Hepatocyte (in vitro differentiated cells): ENCODE data around the gene ST6GAL2. TPM values are rescaled to one million over a fixed set of nuclear protein-coding genes. Genes with fewer than 3 reads are reported as not detected.

Source experiments
- DNase-seq: peaks from one replicate; pipeline ENCODE4 v3.0.0-alpha.2; 2016; ENCODE audit warnings: low spot score
- H2AFZ ChIP-seq: fragments of 200-600 bp; sonication (generic); 2 replicates; pipeline ENCODE4 v1.6.0; 2016; ENCODE audit warnings: antibody characterized with exemption, mild to moderate bottlenecking
- H3K27ac ChIP-seq: fragments of 200-600 bp; sonication (generic); 2 replicates; pipeline ENCODE4 v1.5.1; 2016; ENCODE audit warnings: mild to moderate bottlenecking
- H3K27me3 ChIP-seq: fragments of 200-600 bp; sonication (generic); 2 replicates; pipeline ENCODE4 v1.6.1; 2016
- H3K36me3 ChIP-seq: fragments of 200-600 bp; sonication (generic); replicated peaks from 2 replicates; pipeline ENCODE4 v1.5.1; 2016; ENCODE audit warnings: low read depth; ENCODE audit not compliant: insufficient read depth
- H3K4me1 ChIP-seq: fragments of 200-600 bp; sonication (generic); 2 replicates; pipeline ENCODE4 v1.5.1; 2016; ENCODE audit warnings: mild to moderate bottlenecking, moderate library complexity; ENCODE audit not compliant: insufficient read depth
- H3K4me2 ChIP-seq: fragments of 200-600 bp; sonication (generic); 2 replicates; pipeline ENCODE4 v1.6.0; 2016
- H3K4me3 ChIP-seq: fragments of 200-600 bp; sonication (generic); 2 replicates; pipeline ENCODE4 v1.5.1; 2016; ENCODE audit warnings: mild to moderate bottlenecking
- H3K79me2 ChIP-seq: fragments of 200-600 bp; sonication (generic); 2 replicates; pipeline ENCODE4 v1.6.0; 2017; ENCODE audit warnings: mild to moderate bottlenecking
- H3K9me2 ChIP-seq: fragments of 200-600 bp; sonication (generic); replicated peaks from 2 replicates; pipeline ENCODE4 v1.6.0; 2017; ENCODE audit warnings: mild to moderate bottlenecking; ENCODE audit not compliant: insufficient read depth
- H3K9me3 ChIP-seq: fragments of 200-600 bp; sonication (generic); 2 replicates; pipeline ENCODE4 v1.5.1; 2016; ENCODE audit warnings: low read depth, mild to moderate bottlenecking
- H4K20me1 ChIP-seq: fragments of 200-600 bp; sonication (generic); 2 replicates; pipeline ENCODE4 v1.6.0; 2016; ENCODE audit warnings: mild to moderate bottlenecking; ENCODE audit not compliant: insufficient read depth, poor library complexity, severe bottlenecking
- EZH2 ChIP-seq: fragments of 200-600 bp; sonication (generic); IDR thresholded peaks from 2 replicates; pipeline ENCODE4 v1.6.1; 2016; ENCODE audit warnings: antibody characterized with exemption, mild to moderate bottlenecking, borderline replicate concordance
- EZH2phosphoT487 ChIP-seq: fragments of 200-600 bp; sonication (generic); IDR thresholded peaks from one replicate; pipeline ENCODE4 v1.6.1; 2018; ENCODE audit warnings: antibody characterized with exemption, mild to moderate bottlenecking, low read depth, moderate library complexity; ENCODE audit not compliant: unreplicated experiment, severe bottlenecking
- WGBS: methylation state at CpG from one replicate; pipeline ENCODE4 v1.1.6; 2016; ENCODE audit warnings: low lambda C conversion rate; ENCODE audit errors: missing lambda C conversion rate; 5-methylcytosine and 5-hydroxymethylcytosine counted together
- polyA plus RNA-seq: library from polyadenylated mRNA; unstranded; fragments of >200 nt; fragmentation: Nextera tagmentation; extraction: Ambion mirVana; gene quantifications from 2 replicates; pipeline ENCODE4 v1.2.1, GENCODE V29; 2016
- total RNA-seq: library from RNA; depleted of rRNA; stranded (reverse); fragments of >200 nt; gene quantifications from 2 replicates; pipeline ENCODE4 v1.2.3, GENCODE V29; 2014
- TF ChIP-seq, protein P1 (sequence below): fragments of 200-600 bp; sonication (generic); IDR thresholded peaks from 2 replicates; pipeline ENCODE4 v1.5.1; 2016; ENCODE audit warnings: antibody characterized with exemption, mild to moderate bottlenecking; ENCODE audit not compliant: poor library complexity

ST6GAL2 gene
- total and polyA plus RNA-seq, 2 experiments from 2014 or later: 3.2 to 14.4 TPM

DNA sequence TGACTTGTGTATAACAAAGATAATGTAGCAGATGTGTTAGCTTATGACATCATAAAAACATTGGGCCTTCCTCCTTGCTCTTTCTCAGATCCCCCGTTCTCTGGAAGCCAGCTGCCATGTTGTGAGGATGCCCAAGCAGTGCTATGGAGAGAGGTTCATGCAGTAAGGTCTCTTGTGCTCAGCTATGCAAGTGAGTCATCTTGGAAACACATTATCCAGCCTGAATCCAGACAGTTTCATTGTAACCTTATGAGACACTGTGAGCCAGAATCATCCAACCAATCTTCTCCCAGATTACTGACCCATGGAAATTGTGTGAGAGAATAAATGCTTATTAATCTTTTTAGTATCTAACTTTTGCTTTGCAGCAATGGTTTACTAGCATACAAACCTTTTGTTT, 60.8 kb downstream of the ST6GAL2 start:
- no peak for DNase-seq
- H3K27me3 ChIP-seq: no peaks in the 10 kb centered on the region
- WGBS: 89% methylated on average over 1 of the region's 1 CpG
- H3K9me2 ChIP-seq: no peaks in the 10 kb centered on the region
- no peaks in the 10 kb centered on the region for H3K79me2 ChIP-seq
- H3K27ac ChIP-seq: no peak overlapping the region
- no peaks in the 10 kb centered on the region for H4K20me1 ChIP-seq
- H3K4me2 ChIP-seq: no peak overlapping the region
- H2AFZ ChIP-seq: no peak overlapping the region
- no peaks in the 10 kb centered on the region for H3K36me3 ChIP-seq
- H3K4me3 ChIP-seq: no peak overlapping the region
- TF ChIP-seq, protein P1, sequence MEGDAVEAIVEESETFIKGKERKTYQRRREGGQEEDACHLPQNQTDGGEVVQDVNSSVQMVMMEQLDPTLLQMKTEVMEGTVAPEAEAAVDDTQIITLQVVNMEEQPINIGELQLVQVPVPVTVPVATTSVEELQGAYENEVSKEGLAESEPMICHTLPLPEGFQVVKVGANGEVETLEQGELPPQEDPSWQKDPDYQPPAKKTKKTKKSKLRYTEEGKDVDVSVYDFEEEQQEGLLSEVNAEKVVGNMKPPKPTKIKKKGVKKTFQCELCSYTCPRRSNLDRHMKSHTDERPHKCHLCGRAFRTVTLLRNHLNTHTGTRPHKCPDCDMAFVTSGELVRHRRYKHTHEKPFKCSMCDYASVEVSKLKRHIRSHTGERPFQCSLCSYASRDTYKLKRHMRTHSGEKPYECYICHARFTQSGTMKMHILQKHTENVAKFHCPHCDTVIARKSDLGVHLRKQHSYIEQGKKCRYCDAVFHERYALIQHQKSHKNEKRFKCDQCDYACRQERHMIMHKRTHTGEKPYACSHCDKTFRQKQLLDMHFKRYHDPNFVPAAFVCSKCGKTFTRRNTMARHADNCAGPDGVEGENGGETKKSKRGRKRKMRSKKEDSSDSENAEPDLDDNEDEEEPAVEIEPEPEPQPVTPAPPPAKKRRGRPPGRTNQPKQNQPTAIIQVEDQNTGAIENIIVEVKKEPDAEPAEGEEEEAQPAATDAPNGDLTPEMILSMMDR: no peak
- no peak for TF ChIP-seq EZH2phosphoT487
- TF ChIP-seq EZH2: no peak
- no peaks in the 10 kb centered on the region for H3K9me3 ChIP-seq
- no peaks in the 10 kb centered on the region for H3K4me1 ChIP-seq

DNA sequence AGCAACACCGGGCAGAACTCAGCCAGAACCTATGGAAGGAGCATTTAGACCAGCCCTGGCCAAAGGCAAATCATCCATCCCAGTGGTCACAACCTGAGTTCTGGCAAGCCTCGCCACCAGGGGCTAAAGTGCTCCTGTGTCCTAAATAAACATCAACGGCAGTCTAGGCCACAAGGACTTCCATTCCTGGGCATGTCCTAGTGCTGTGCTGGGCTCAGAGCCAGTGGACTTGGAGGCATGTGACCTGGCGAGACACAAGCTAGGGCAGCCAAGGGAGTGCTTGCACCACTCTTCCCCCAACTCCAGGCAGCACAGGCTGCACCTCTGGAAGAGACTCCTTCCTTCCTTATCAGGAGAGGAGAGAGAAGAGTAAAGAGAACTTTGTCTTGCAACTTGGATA, 69.0 kb downstream of the ST6GAL2 start:
- Histone ChIP-seq H3K9me3 (no peaks in the 10 kb centered on the region), H3K4me2 (no peak overlapping the region), H3K4me3 (no peak overlapping the region), H3K36me3 (no peaks in the 10 kb centered on the region), H3K27me3 (no peaks in the 10 kb centered on the region), H3K79me2 (no peaks in the 10 kb centered on the region), H3K9me2 (no peaks in the 10 kb centered on the region), H3K27ac (no peak overlapping the region), H3K4me1 (peaks cover 3% of the 10 kb centered on the region), H2AFZ (no peak overlapping the region), H4K20me1 (no peaks in the 10 kb centered on the region)
- TF ChIP-seq EZH2 (no peak), EZH2phosphoT487 (no peak)
- TF ChIP-seq, protein P1: no peak
- no peak for DNase-seq
- WGBS: 89% methylated on average over 4 of the region's 4 CpGs

DNA sequence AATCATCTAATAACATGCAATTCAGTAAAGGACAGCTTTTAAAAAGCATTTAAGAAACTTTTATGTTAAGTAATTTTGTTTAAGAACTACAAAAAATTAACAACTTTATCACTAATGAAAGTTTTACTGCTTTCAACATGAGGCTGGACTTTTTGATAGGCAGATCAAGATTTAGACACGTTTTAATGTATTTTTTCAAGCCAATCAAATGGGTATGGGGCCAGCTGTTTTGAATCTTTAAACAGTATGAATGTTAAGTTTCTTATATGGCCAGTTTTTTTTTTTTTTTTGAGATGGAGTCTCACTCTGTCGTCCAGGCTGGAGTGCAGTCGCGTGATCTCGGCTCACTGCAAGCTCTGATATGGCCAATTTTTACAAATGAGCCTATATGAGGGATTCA, 73.1 kb downstream of the ST6GAL2 start:
- H3K27me3 ChIP-seq: no peaks in the 10 kb centered on the region
- no peak overlapping the region for H2AFZ ChIP-seq
- TF ChIP-seq EZH2phosphoT487 (no peak), EZH2 (no peak)
- TF ChIP-seq, protein P1: no peak
- H3K79me2 ChIP-seq: no peaks in the 10 kb centered on the region
- H3K4me2 ChIP-seq: no peak overlapping the region
- H3K27ac ChIP-seq: no peak overlapping the region
- H3K4me1 ChIP-seq: peaks cover 7% of the 10 kb centered on the region
- H4K20me1 ChIP-seq: no peaks in the 10 kb centered on the region
- H3K36me3 ChIP-seq: no peaks in the 10 kb centered on the region
- no peaks in the 10 kb centered on the region for H3K9me3 ChIP-seq
- 46% methylated on average over 5 of the region's 5 CpGs for WGBS
- DNase-seq: no peak
- H3K9me2 ChIP-seq: no peaks in the 10 kb centered on the region
- H3K4me3 ChIP-seq: no peak overlapping the region

DNA sequence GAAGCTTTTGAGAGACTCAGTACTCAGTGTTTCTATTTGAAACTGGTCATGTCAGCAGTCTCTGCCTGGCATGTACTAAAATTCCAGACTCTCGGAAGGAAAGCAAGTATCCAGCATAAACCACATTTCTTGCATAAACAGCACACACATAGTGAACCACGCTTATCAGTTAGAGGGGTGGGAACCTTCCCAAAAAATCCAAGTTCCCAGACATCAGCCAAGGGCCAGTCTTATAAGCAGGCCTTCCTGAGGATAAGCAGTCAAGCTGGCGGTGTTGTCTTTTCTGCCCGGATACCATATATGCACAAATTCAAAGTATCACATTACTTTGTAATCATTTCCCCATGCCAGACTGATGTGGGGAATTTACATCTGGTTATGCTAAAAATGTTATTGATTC, 73.6 kb downstream of the ST6GAL2 start:
- no peak overlapping the region for H2AFZ ChIP-seq
- no peaks in the 10 kb centered on the region for H4K20me1 ChIP-seq
- H3K27me3 ChIP-seq: no peaks in the 10 kb centered on the region
- 52% methylated on average over 4 of the region's 4 CpGs for WGBS
- peak; percentile 28 for DNase-seq
- no peaks in the 10 kb centered on the region for H3K79me2 ChIP-seq
- no peaks in the 10 kb centered on the region for H3K9me3 ChIP-seq
- H3K4me3 ChIP-seq: no peak overlapping the region
- TF ChIP-seq, protein P1: no peak
- TF ChIP-seq EZH2: no peak
- no peak for TF ChIP-seq EZH2phosphoT487
- no peaks in the 10 kb centered on the region for H3K36me3 ChIP-seq
- peak overlapping the region; percentile 72 for H3K27ac ChIP-seq
- no peaks in the 10 kb centered on the region for H3K9me2 ChIP-seq
- H3K4me2 ChIP-seq: peak overlapping the region; percentile 28
- peaks cover 7% of the 10 kb centered on the region for H3K4me1 ChIP-seq
